ENCODE results near the gene FAM151A. TPM values are rescaled to one million over a fixed set of nuclear protein-coding genes. Genes with fewer than 3 reads are reported as not detected.

The FAM151A gene
- total and polyA plus RNA-seq, 2 donors (not counting 3 experiments of a cell fraction or from before 2014, with no cell fraction given), result not detected

GRCh38 chr1:54597455-54598030, 25.8 kb downstream of the FAM151A start:
- dilution Hi-C loops (cut with MboI; ENCODE audit: extremely low pct_ligation_motif_present, low sequenced_read_pairs), result no loop called here
- Histone ChIP-seq H3K9me3 (replicated peaks; ENCODE audit: control insufficient read depth, insufficient read depth, low read length) (no peaks in the 10 kb centered on the region), H3K4me3 (replicated peaks in 1 of 3; ENCODE audit: insufficient read depth in 1 of 3, low read depth in 1 of 3, low read length in 3 of 3) (no peak overlapping the region)

GRCh38 chr1:54596756-54597155, 26.6 kb downstream of the FAM151A start:
- Histone ChIP-seq H3K36me3 (ENCODE audit: control insufficient read depth in 2 of 2, extremely low read depth in 1 of 2, insufficient read depth in 2 of 2, low read length in 2 of 2) (no peaks in the 10 kb centered on the region), H3K4me1 (ENCODE audit: control insufficient read depth, extremely low read depth, insufficient read depth, low read length) (no peaks in the 10 kb centered on the region), H3K27me3 (ENCODE audit: control insufficient read depth in 2 of 2, insufficient read depth in 2 of 2, low read length in 2 of 2) (no peaks in the 10 kb centered on the region), H3K4me3 (replicated peaks in 1 of 3; ENCODE audit: insufficient read depth in 1 of 3, low read depth in 1 of 3, low read length in 3 of 3) (no peak overlapping the region), H2AFZ (ENCODE audit: low read depth, low read length) (no peak overlapping the region), H3K9ac (replicated peaks; ENCODE audit: extremely low read depth, insufficient read depth, low read length) (no peak overlapping the region), H3K79me2 (ENCODE audit: control insufficient read depth, insufficient read depth, low read length) (no peaks in the 10 kb centered on the region), H4K20me1 (replicated peaks; ENCODE audit: control insufficient read depth, extremely low read depth, insufficient read depth, low read length) (no peaks in the 10 kb centered on the region), H3K4me2 (ENCODE audit: insufficient read depth, low read length) (no peak overlapping the region), H3K9me3 (replicated peaks; ENCODE audit: control insufficient read depth, insufficient read depth, low read length) (no peaks in the 10 kb centered on the region), H3K27ac (ENCODE audit: insufficient read depth, low read depth, low read length) (no peak overlapping the region), H3K9me1 (replicated peaks; ENCODE audit: control insufficient read depth, extremely low read depth, insufficient read depth, low read length) (no peaks in the 10 kb centered on the region)
- FAIRE-seq (no peak), DNase-seq (ENCODE audit: low read depth, low spot score) (no peak)
- POLR2A ChIA-PET, result no interaction called here
- no TSS peak for BruUV-seq (replicated peaks)
- dilution Hi-C loops (cut with MboI; ENCODE audit: extremely low pct_ligation_motif_present, low sequenced_read_pairs), result no loop called here
- intact Hi-C loops (cut with micrococcal nuclease), result no loop called here
- TF ChIP-seq CTCF (IDR thresholded peaks at IDR 0.05; ENCODE audit: extremely low read depth in 1 of 2, insufficient read depth in 1 of 2, low read depth in 1 of 2, low read length in 2 of 2) (no peak), POLR2AphosphoS5 (IDR thresholded peaks at IDR 0.05; ENCODE audit: insufficient read depth, low read depth, low read length) (no peak)
- CTCF ChIA-PET, result no interaction called here

More at GRCh38 chr1:54597455-54598030, 25.8 kb downstream of the FAM151A start:
- no peak overlapping the region for H3K27ac ChIP-seq (ENCODE audit: insufficient read depth, low read depth, low read length)
- intact Hi-C loops (cut with micrococcal nuclease), result no loop called here
- no TSS peak for BruUV-seq (replicated peaks)
- H3K79me2 ChIP-seq (ENCODE audit: control insufficient read depth, insufficient read depth, low read length), result no peaks in the 10 kb centered on the region
- TF ChIP-seq POLR2A (IDR thresholded peaks at IDR 0.05; ENCODE audit: low read depth, low read length), result no peak
- H3K4me1 ChIP-seq (ENCODE audit: control insufficient read depth, extremely low read depth, insufficient read depth, low read length), result no peaks in the 10 kb centered on the region
- no peaks in the 10 kb centered on the region for H3K36me3 ChIP-seq (ENCODE audit: control insufficient read depth in 2 of 2, extremely low read depth in 1 of 2, insufficient read depth in 2 of 2, low read length in 2 of 2)
- CTCF ChIA-PET, result no interaction called here
- H3K9me1 ChIP-seq (replicated peaks; ENCODE audit: control insufficient read depth, extremely low read depth, insufficient read depth, low read length), result no peaks in the 10 kb centered on the region
- FAIRE-seq (no peak), DNase-seq (ENCODE audit: low read depth, low spot score) (no peak)
- H3K9ac ChIP-seq (replicated peaks; ENCODE audit: extremely low read depth, insufficient read depth, low read length), result no peak overlapping the region
- no peaks in the 10 kb centered on the region for H3K27me3 ChIP-seq (ENCODE audit: control insufficient read depth in 2 of 2, insufficient read depth in 2 of 2, low read length in 2 of 2)
- no peak overlapping the region for H3K4me2 ChIP-seq (ENCODE audit: insufficient read depth, low read length)
- POLR2A ChIA-PET, result no interaction called here
- H4K20me1 ChIP-seq (replicated peaks; ENCODE audit: control insufficient read depth, extremely low read depth, insufficient read depth, low read length), result no peaks in the 10 kb centered on the region
- no peak overlapping the region for H2AFZ ChIP-seq (ENCODE audit: low read depth, low read length)

Measured in endothelial cell of umbilical vein (primary cell).